Measurements from ENCODE around the gene AR.
"Not testable (repeated sequence)": the region's sequence is repeated elsewhere in the genome, so short reads cannot be mapped to it uniquely, and the experiment has no call there.

The AR gene

DNA sequence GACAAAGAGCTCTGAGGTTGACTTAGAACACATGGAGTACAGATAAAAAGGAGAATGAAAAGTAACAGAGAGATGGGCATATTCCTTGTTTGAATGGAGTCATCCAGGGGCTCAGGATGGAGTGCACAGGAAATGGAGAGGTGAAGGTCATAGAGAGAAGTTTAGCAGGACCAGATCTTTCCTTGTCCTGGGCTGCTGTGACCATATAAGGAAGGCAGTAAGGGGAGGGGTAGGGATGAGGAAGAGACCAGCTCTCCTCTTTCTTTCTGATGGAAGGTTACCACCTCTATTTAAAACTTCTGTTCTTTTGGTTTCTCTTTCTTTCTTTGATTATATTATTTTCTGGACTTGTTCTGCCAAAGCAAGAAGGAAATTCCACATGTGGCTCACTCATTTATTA, 27.0 kb downstream of the AR start:
- no peak for DNase-seq

DNA sequence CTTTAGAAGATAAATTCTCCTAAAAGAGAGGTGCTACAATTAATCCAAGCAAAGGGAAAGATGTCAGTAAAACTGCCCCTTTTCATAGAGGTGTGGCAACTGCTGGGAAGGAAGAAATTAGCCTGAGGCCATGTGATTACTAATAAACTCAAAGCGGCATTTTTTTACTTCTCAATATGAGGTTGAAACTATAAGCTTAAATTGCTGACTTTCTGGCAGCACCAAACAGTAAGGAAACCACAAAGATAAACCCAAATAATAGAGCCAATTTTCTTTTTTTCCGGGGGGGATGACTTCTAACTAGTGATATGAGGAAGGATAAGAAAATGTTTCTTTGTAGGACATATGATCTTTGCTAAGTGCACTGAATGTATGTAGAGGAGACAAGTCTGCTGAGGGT, 30.9 kb downstream of the AR start:
- no peak for DNase-seq

DNA sequence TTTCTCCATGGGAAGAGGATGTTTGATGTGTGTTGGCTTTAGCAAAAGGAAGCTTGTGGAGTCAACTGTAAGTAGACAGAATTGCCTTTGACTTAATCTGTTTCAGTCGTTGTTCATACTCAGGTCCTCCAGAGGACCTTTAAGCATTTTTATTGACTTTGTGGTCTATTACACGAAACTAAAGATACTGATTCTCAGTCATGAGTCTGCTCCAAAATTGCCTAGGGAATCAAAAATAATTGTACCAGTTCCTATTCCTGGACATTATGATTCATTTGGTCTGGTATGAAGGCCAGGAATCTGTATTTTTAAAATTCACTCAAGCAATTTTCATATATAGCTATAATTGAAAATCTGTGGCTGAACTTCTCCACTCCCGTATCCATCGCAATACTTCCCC, 38.6 kb downstream of the AR start:
- no peak for DNase-seq

DNA sequence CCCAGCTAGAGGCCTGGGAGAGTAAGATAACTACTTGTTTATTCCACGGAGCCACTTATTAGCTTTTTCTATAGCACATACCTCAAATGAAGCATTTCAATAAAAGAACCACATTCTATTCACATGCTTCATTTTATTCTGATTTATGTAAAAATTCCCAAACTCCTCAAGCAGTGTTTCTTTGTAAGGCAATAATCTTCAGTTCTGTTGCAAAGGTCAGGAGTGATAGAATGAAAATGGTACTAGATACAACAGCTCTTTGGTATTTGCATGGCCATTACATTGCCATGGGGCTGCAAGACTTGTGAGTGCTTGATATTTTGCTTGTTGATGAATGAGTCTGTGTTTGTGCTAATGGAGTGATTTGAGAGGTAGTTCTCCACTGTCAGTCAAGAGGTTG, 39.4 kb downstream of the AR start:
- no peak for DNase-seq

DNA sequence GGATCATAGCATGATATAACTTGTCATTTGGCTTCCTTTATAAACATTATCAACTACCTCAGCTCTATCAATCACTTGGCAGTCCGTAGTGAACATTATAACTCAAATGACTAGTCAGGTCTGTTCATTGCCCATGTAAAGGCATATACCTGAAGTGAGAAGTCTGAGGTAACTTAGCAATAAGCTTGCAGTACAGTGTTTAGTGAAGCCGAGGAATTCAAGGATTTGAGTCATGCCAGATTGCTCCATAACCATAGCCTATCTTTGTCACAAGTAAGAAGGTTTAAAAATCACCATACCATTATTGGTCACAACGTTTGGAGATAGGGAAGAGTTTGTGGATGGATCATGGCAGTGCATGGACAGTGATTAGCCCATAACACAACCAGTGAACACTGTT, 41.6 kb downstream of the AR start:
- DNase-seq = no peak

DNA sequence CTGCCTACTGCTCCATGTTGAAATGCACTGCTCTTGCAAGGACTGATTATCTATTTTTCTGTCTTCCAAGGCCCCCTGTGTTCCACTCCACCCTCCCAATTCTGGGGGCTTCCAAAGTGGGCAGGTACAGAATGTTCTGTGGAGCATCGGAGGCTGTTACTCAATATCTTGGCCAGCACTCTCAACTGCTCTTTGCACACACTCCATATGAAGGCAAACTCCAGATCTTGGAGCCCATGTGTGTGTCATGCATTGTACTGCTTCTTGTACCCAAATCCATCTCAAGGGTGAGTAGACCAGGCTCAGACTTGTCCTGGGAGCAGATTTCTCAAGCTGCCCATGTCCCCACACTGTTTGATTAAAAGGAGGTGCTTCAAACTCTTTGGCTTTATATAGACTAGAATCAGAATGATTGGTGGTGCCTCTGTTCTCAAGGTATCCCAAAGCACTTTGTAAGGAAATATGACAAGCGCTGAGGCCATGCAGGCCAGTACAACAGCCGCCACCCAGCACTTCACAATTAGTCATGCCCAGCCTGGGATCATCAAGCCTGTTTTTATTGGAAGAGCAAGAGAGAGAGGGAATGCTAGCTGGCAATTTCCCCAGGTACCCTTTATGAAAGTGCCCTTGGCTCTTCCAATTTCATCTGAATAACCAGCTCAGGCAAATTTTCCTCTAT, 44.3 kb downstream of the AR start:
- no peak for DNase-seq

DNA sequence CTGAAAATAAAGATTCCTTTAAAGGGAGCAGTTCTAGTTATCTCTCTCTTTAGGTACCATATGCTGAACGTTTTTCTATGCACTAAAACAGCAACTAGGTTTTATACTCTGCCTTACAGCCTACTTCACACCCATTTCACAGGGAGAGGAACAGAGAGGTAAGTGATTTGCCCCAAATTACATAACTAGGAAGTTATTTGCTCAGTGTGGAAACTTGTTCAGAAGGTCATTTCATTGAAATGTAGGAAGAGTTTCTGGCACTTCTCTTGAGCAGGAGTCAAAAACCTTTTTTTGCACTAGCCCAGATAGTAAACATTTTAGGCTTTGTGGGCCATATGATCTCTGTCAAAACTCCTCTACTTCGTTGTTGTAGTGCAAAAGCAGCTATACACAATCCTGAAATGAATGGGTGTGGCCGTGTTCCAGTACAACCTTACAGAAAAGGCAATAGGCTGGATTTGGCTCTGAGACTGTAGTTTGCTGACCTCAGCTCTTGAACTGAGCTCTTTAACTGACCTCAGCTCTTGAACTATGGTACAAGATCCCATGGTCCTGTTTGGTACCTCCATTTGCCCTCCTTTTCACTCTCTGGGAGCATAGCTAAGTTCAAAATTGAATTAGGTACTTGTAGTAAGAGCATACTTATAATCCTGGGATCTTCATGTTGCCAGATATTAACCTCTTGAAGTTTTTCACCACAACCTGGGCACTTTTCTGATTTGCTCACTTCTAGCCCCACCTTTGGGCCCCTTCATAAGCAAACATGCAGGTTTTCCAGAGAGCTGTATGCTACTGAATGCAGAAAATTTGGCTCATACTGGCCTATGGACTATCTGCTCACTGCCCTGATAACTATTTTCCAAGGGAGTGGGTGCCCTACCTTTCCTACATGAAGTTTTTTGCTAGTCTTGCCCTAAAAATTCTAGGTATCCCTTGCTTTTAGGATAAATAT, 53.3 kb downstream of the AR start:
- DNase-seq = no peak

DNA sequence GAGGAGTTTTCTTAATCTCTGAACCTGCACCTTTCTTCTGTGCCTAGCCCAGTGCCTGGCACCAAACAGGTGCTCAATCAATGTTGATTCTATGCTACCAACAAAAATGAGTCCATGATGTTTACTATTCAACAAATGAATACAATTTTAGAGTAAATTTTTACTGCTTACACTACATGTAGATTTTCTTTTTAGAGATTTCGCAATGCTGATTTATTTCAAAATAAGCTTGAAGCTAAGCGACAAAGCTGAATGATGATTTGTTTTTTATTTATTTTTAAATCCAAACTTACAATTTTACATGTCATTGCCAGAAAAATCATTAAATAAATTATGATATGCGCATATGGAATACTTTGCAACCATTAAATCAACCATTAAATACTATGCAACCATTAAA, 55.7 kb downstream of the AR start:
- no peak for DNase-seq

DNA sequence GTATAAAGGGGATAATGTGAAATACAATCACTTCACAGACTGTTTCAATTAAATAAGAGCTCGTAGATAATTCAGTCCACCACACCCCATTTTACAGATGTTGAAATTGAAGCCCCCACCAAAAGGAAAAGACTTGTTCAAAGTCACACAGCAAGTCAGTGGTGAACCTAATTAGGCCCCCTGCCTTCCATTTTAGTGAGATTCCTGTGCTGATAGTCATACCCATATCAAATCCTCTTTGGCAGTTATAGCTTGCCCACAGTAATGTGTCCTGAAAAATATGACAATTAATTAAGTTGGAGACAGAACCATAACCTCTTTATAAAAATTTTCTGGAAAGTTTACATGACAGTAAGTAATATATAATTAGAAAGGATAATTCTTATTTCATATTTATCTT, 58.0 kb downstream of the AR start:
- no peak for DNase-seq

DNA sequence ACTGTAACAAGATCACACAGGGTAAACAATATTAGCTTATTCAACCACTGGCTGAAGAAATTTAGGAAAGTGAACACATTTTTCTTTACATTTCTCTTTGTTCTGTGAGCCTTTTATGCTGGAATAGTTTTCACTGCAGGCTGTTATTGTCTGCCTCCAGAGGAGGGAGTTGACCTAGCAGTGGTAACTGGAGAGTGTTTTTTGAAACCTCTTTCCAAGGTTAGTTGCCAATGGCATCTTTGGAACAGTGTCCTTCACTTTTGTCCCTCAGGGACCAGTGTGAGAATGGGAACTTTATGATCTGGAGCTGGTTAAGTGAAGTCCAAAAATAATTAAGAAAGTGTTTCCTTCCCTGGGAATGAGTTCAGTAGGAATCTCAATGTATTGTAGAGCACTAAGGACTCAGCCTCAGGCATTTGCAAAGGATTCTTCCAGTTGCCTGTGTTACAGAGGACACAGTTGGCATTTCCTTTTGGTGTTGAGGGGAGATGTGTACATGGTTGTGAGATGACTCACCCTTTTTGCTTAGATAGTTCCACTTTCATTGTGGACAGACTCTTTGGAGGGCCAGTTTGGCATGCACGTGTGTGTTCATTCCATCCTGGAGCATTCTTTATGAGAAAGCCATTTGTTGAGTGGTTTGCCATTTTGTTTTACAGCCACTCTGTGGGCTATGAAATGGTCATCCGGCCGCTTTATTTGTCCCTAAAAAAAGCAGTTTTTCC, 61.3 kb downstream of the AR start:
- DNase-seq = no peak

DNA sequence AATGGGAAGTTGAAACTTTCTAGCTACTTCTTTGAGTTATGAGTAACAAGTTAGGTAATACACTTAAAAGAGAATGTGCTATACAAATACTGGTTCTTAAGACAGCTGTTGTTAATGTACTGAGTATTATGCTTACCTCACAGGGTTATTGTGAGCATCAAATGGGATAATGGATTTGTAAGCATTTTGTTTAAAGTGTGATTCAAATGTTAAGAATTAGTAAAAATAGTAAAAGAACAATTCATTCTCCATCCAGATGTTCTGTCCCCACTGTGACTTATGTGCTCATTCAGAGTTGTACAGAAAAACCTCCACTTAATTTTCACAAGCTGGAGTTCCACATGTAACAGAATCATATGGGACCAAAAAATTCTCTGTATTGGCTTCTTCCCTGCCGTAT, 63.6 kb downstream of the AR start:
- no peak for DNase-seq

DNA sequence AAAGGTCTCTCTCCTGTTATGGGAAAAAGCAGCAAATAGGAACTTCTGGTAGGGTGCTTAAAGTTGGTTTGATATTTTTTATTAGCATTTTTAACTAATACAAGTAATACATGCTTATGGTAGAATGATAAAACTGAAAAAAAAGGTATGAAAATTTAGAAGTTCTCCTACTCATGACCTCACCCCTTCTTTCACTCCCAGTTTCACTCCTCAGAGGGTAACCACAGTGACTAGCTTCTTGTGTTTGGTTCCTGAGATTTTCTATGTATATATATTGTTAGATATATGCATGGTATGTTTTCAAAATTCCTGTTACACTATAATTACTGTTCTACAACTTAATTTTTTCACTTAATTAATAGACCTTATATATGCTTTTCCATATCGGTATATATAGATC, 66.5 kb downstream of the AR start:
- no peak for DNase-seq

DNA sequence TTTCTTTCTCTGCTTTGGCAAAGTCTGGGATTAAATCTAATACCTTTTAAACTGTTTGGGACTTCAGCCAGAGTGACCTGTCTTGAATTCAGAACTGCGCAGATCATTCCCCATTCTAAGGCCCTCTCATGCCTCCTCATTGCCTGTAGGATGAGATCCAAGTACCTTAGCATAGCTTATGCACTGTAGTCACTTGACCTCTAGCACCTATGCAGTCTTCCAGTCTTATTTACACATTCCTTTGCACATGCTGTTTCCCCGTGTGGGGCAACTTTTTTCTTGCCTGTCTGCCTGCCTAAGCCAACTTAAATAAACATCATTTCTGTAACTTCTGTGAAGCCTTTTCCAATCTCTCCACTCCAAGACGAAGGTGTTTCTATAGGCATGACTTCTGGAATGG, 68.4 kb downstream of the AR start:
- DNase-seq = no peak

DNA sequence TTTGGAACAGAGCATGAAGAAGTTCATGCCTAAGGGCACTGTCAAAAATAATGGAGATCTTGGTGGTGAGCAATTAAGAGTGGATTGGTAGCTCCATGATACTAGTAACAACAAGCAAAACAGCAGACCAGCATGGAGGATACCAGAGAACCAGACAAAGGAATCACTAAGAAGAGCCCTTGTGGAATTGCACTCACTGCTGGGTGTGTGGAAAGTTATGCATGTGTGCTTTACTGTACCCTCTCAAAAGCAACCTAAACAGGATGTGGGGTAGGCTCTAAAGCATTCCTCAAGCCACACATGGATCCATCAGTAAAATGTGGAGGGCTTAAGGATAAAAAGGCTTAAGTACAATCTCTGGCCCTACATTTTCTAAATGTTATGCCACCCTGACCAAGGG, 69.5 kb downstream of the AR start:
- no peak for DNase-seq

DNA sequence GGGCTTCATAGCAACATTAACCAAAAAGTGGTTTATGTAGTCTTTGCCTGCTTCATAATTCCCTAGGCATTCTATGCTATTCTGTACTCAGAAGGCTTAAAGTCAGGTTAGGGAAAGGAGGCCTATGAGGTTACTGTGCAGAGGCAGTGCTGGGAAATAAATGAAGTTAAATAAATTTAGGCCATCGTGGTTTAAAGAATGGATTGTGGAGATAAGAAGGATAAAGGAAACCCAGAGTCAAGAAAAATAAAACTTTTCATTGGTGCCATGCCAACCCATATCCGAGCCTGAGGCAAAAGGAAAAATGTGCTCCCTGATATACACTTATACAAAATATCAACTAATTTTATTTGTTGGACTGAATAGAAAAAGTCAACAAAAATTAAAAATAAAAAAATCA, 70.2 kb downstream of the AR start:
- DNase-seq = no peak

DNA sequence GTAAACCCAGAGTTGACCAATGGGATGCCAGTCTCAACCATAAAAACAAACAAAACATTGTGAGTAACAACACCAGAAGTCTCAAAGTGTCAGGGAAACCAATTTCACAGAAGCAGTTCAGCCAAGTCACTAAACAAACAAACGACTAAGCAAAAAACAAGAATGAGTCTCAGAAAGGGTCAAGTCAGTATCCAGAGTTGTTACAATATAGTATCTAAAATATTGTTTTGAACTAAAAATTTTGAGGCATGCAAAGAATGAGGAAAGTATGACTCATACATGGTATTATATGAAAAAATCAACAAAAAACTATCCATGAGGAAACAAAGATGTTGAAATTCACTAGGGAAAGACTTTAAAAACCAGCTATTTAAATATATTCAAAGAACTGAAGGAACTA, 70.6 kb downstream of the AR start:
- no peak for DNase-seq

DNA sequence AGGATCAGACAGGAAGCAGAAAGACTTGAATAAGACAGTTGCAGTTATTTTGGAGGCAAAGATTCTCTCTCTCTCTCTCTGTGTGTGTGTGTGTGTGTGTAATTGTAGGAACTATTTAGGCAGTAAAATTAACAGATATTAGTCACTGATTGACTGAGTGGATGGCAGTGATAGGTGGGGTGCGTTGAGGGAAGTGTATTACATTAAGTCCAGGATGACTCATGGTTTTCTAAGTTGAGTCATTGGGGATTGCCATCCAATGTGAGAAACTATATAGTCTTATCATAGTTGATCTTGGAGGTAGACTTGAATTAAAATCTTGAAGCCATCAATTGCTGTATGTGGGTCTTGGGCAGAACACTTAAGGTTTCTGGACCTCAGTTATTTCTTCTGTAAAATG, 75.4 kb downstream of the AR start:
- no peak for DNase-seq

DNA sequence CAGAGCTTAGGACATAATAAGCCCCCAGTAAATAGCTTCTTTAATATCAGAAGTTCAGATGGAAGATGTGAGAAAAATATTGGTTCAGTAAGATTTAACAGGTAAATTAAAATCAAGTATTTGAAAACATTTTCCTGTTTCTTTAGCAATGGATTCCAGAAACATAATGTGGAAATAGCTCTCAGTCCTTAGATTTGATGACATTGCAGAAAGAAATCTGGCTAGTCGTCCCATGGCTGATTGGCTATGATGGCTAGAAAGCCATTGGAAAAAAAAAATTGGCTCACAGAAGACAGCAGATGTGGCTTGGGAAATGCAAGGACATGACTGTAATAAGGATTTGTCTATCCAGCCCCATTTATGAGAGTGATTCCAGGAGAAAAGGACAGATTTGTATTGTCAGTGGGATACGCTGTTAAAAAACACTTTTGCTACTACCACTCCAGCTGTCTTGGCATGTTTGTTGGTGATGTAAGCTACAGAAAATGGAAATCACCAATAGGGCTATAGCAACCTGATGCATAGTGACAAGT, 78.3 kb downstream of the AR start:
- DNase-seq = no peak

DNA sequence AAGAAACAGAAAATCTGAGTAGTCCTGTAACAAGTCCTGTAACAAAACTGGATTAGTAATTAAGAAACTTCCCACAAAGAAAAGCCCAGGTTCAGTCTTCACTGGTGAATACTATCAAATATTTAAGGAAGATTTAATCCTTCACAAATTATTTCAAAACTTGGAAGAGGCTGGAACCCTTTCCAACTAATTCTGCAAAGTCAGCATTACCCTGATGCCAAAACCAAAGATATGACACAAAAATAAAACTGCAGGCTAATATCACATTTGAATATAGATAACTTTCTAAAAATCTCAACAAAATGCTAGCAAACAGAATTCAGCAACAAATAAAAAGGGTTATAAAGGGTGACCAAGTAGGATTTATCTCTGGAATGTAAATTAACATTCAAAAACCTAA, 80.5 kb downstream of the AR start:
- DNase-seq = no peak

DNA sequence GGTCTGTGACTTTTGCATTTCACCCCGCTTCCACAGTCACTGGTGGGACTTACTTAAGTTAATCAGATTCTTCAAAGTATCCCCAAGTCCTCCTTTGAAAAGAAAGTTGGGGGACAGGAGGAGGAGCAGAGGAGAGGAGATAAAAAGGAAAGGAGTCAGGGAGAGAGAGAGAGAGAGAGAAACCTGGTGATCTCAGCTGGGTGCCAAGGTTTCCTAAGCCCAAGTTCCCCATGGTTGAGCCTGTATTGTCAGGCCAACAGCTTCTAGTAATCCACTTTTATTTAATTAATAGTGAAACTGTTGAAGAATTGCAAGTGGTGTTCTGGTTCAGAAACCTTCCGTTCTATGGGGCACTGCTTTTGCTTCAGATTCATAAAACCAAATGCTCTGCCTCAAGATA, 91.6 kb downstream of the AR start:
- DNase-seq = no peak

DNA sequence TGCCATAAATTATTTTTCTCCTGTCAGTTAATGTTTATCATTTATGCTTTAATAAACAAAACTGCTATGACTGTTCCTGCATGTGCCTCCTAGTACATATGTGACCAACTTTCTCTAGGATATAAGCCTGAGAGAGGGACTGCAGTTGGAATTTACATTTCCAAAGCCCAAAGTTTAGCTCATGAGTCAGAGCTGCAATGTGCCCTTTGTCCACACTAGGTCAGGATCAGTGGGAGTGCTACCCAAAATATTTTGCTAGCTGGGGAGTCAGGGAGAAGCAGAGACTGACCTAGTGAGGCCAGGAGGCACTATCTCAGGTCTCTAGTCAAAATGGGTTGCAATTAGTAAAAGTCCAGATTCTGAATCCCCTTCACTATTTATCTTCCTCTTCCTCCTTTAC, 92.7 kb downstream of the AR start:
- no peak for DNase-seq

DNA sequence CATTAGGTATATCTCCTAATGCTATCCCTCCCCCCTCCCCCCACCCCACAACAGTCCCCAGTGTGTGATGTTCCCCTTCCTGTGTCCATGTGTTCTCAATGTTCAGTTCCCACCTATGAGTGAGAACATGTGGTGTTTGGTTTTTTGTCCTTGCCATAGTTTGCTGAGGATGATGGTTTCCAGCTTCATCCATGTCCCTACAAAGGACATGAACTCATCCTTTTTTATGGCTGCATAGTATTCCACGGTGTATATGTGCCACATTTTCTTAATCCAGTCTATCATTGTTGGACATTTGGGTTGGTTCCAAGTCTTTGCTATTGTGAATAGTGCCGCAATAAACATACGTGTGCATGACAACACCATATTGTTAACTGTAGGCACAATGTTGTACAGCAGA, 93.5 kb downstream of the AR start:
- not testable (repeated sequence) for DNase-seq

DNA sequence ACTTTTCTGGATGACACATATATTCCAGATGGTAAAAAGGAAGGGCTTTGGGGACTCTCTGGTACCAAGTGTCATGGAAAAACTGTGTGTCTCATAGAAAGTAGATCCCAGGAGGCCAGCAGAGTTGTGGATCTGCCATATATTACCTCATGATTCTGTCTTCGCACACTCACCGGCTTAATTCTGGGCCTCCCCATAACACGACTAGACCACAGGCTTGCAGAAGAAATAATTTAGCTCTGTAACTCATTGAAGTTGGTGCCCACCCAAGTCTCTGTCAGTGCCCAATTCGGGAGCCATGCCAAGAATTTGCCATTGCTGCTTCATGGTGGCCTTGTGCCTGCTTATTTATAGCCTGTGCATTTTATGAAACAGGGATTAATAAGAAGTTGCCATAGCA, 104.5 kb downstream of the AR start:
- DNase-seq = no peak

Measured in NCI-H524 treated with DMSO at 0.1 percent for 48 hours (cell line).